Omental fat pad (tissue), 4 donors: ENCODE data around the gene PTN. TPM values are rescaled to one million over a fixed set of nuclear protein-coding genes. Genes with fewer than 3 reads are reported as not detected.
"Not testable (repeated sequence)": the region's sequence is repeated elsewhere in the genome, so short reads cannot be mapped to it uniquely, and the experiment has no call there.

Experiments used
- ATAC-seq: fragments of 150-250 bp; one replicate; pipeline ENCODE4 v1.9.1; 2016; ENCODE audit warnings: mild to moderate bottlenecking, moderate library complexity; ENCODE audit not compliant: low FRiP score
- DNase-seq: peaks from one replicate; pipeline ENCODE4 v3.0.0-alpha.2; 2019; ENCODE audit warnings: low spot score
- CTCF ChIP-seq, 3 donors: fragments of 450-650 bp; IDR thresholded peaks; one replicate each; pipeline ENCODE4 v1.5.1; 2016 to 2017; ENCODE audit warnings: antibody characterized with exemption in 3 of 3, mild to moderate bottlenecking in 3 of 3, moderate library complexity in 2 of 3
- small RNA-seq: library from RNA; depleted of rRNA; stranded (forward); fragments of <200 nt; gene quantifications from one replicate; pipeline ENCODE3, GENCODE V24; 2016
- total RNA-seq, 4 donors: library from RNA; depleted of rRNA; stranded (reverse); fragments of >200 nt; gene quantifications; one replicate each; pipeline ENCODE4 v1.1.0, GENCODE V29; 2016

Gene PTN
- total RNA-seq, 4 donors from 2014 or later: 4.8 to 26.1 (median 11.2) TPM

GRCh38 chr7:137195996-137196395 is 147.5 kb downstream of the PTN start:
- TF ChIP-seq CTCF (IDR thresholded peaks at IDR 0.05): no peak
- no peak for DNase-seq
- no peak for ATAC-seq

- DNase-seq, ATAC-seq: not testable (repeated sequence)
Measured at GRCh38 chr7:137181619-137182018, 161.9 kb downstream of the PTN start.

Small RNAs within 50 kb of the gene (small RNA-seq; reads per million reads assigned to genes)
- gene RF00136: 0.77 reads per million
